Activated CD4-positive, alpha-beta T cell treated with anti-CD3 and anti-CD28 coated beads for 48 hours (primary cell): ENCODE data around the gene PCDHGA5.
"Not testable (repeated sequence)": the region's sequence is repeated elsewhere in the genome, so short reads cannot be mapped to it uniquely, and the experiment has no call there.

Source experiments
- DNase-seq: peaks from one replicate; pipeline ENCODE4 v3.0.0-alpha.2; 2020

The PCDHGA5 gene

GRCh38 chr5:141388661-141389060 is 24.7 kb downstream of the PCDHGA5 start:
- DNase-seq = no peak

GRCh38 chr5:141389153-141390042 is 25.4 kb downstream of the PCDHGA5 start:
- DNase-seq = no peak

- no peak for DNase-seq
Measured at GRCh38 chr5:141392429-141393198, 28.7 kb downstream of the PCDHGA5 start, which contains the start of gene PCDHGA8. PCDHGA8 (plus strand) TSS chr5:141392633; CDS start chr5:141392814, 181 bp downstream.

- DNase-seq = no peak
Measured at GRCh38 chr5:141393267-141393666, 29.3 kb downstream of the PCDHGA5 start.

GRCh38 chr5:141394401-141395187 is 30.6 kb downstream of the PCDHGA5 start:
- not testable (repeated sequence) for DNase-seq

GRCh38 chr5:141397756-141398551 is 34.0 kb downstream of the PCDHGA5 start, which contains the start of gene PCDHGB5:
PCDHGB5 (plus strand) TSS chr5:141397947; CDS start chr5:141398128, 181 bp downstream.
- peak; percentile 66 for DNase-seq

GRCh38 chr5:141398608-141399007 is 34.6 kb downstream of the PCDHGA5 start:
- DNase-seq = no peak

GRCh38 chr5:141399555-141400258 is 35.7 kb downstream of the PCDHGA5 start:
- no peak for DNase-seq

GRCh38 chr5:141402553-141403243 is 38.7 kb downstream of the PCDHGA5 start, which contains the start of gene PCDHGA9:
PCDHGA9 (plus strand) TSS chr5:141402778; CDS start chr5:141402953, 175 bp downstream.
- DNase-seq = no peak

- DNase-seq = no peak
Measured at GRCh38 chr5:141403387-141403786, 39.4 kb downstream of the PCDHGA5 start.

- peak; percentile 67 for DNase-seq
Measured at GRCh38 chr5:141407790-141408505, 44.0 kb downstream of the PCDHGA5 start, which contains the start of gene PCDHGB6. PCDHGB6 (plus strand) TSS chr5:141408021; CDS start chr5:141408203, 182 bp downstream.

GRCh38 chr5:141409598-141410306 is 45.8 kb downstream of the PCDHGA5 start:
- DNase-seq = no peak

GRCh38 chr5:141411575-141411974 is 47.6 kb downstream of the PCDHGA5 start:
- no peak for DNase-seq

GRCh38 chr5:141412854-141413539 is 49.0 kb downstream of the PCDHGA5 start, which contains the start of gene PCDHGA10:
PCDHGA10 (plus strand) TSS chr5:141412987; CDS start chr5:141413176, 189 bp downstream.
- DNase-seq = peak; percentile 70

GRCh38 chr5:141413540-141414069 is 49.6 kb downstream of the PCDHGA5 start:
- no peak for DNase-seq

GRCh38 chr5:141414548-141415274 is 50.7 kb downstream of the PCDHGA5 start:
- DNase-seq = not testable (repeated sequence)

GRCh38 chr5:141415275-141415618 is 51.3 kb downstream of the PCDHGA5 start:
- DNase-seq = not testable (repeated sequence)
